Erythroblast (primary cell): Measurements from ENCODE around the gene ELOF1.

Experiments used
- GATA1 ChIP-seq: IDR thresholded peaks from 2 replicates; pipeline ENCODE4 v1.6.1; 2011; ENCODE audit warnings: low read depth, mild to moderate bottlenecking, control low read depth, low read length, moderate library complexity
- POLR2A ChIP-seq: IDR thresholded peaks from 2 replicates; pipeline ENCODE4 v1.6.1; 2011; ENCODE audit warnings: mild to moderate bottlenecking, low read length

GRCh38 chr19:11587975-11588631, 29.1 kb upstream of the ELOF1 start:
- TF ChIP-seq POLR2A (no peak), GATA1 (no peak)
